Measurements from ENCODE around the gene PKD1L1. TPM values are rescaled to one million over a fixed set of nuclear protein-coding genes. Genes with fewer than 3 reads are reported as not detected.

The PKD1L1 gene
- total RNA-seq, 1 donor from 2014 or later = 0.17 TPM

GRCh38 chr7:47875998-47876744 is 72.1 kb downstream of the PKD1L1 start:
- H3K4me1 Mint-ChIP-seq (ENCODE audit: unreplicated experiment) = peaks cover 8% of the 10 kb centered on the region
- TF ChIP-seq CTCF (conservative IDR thresholded peaks at IDR 0.05) = no peak
- peaks cover 16% of the 10 kb centered on the region for H3K27me3 Mint-ChIP-seq
- no peak overlapping the region for H3K27ac Mint-ChIP-seq
- no peaks in the 10 kb centered on the region for H3K36me3 Mint-ChIP-seq
- H3K9me3 Mint-ChIP-seq = no peaks in the 10 kb centered on the region
- DNase-seq (ENCODE audit: extremely low spot score, unreplicated experiment) = no peak
- no peak overlapping the region for H3K4me3 Mint-ChIP-seq

- TF ChIP-seq CTCF (conservative IDR thresholded peaks at IDR 0.05) = no peak
- H3K27me3 Mint-ChIP-seq = peaks cover 15% of the 10 kb centered on the region
- H3K9me3 Mint-ChIP-seq = no peaks in the 10 kb centered on the region
- no peak overlapping the region for H3K4me3 Mint-ChIP-seq
- no peak for DNase-seq (ENCODE audit: extremely low spot score, unreplicated experiment)
- H3K36me3 Mint-ChIP-seq = no peaks in the 10 kb centered on the region
- no peak overlapping the region for H3K27ac Mint-ChIP-seq
- H3K4me1 Mint-ChIP-seq (ENCODE audit: unreplicated experiment) = peaks cover 8% of the 10 kb centered on the region
These were observed 72.9 kb downstream of the PKD1L1 start for GRCh38 chr7:47875406-47875805.

GRCh38 chr7:47873762-47874161 is 74.5 kb downstream of the PKD1L1 start:
- Mint-ChIP-seq H3K36me3 (no peaks in the 10 kb centered on the region), H3K4me1 (ENCODE audit: unreplicated experiment) (peaks cover 6% of the 10 kb centered on the region), H3K27me3 (peaks cover 15% of the 10 kb centered on the region), H3K27ac (no peak overlapping the region), H3K4me3 (no peak overlapping the region), H3K9me3 (no peaks in the 10 kb centered on the region)
- no peak for TF ChIP-seq CTCF (conservative IDR thresholded peaks at IDR 0.05)
- DNase-seq (ENCODE audit: extremely low spot score, unreplicated experiment) = no peak

- no peak overlapping the region for H3K4me3 Mint-ChIP-seq
- H3K9me3 Mint-ChIP-seq = no peaks in the 10 kb centered on the region
- no peak for DNase-seq (ENCODE audit: extremely low spot score, unreplicated experiment)
- H3K4me1 Mint-ChIP-seq (ENCODE audit: unreplicated experiment) = no peaks in the 10 kb centered on the region
- no peaks in the 10 kb centered on the region for H3K36me3 Mint-ChIP-seq
- H3K27me3 Mint-ChIP-seq = peaks cover 4% of the 10 kb centered on the region
- no peak for TF ChIP-seq CTCF (conservative IDR thresholded peaks at IDR 0.05)
- no peak overlapping the region for H3K27ac Mint-ChIP-seq
These were observed 81.0 kb downstream of the PKD1L1 start for GRCh38 chr7:47867286-47867685.

- Mint-ChIP-seq H3K27me3 (no peaks in the 10 kb centered on the region), H3K4me1 (ENCODE audit: unreplicated experiment) (no peaks in the 10 kb centered on the region), H3K27ac (no peak overlapping the region), H3K4me3 (no peak overlapping the region), H3K9me3 (no peaks in the 10 kb centered on the region), H3K36me3 (no peaks in the 10 kb centered on the region)
- TF ChIP-seq CTCF (conservative IDR thresholded peaks at IDR 0.05) = no peak
- no peak for DNase-seq (ENCODE audit: extremely low spot score, unreplicated experiment)
These were observed 82.1 kb downstream of the PKD1L1 start for GRCh38 chr7:47866120-47866519.

Measured in type B pancreatic cell (in vitro differentiated cells).